Hepatocyte (in vitro differentiated cells): ENCODE measurements around the gene NCS1.

Experiments used
- CTCF ChIP-seq: fragments of 200-600 bp; sonication (generic); IDR thresholded peaks from 2 replicates; pipeline ENCODE4 v1.5.1; 2016; ENCODE audit warnings: antibody characterized with exemption, mild to moderate bottlenecking; ENCODE audit not compliant: poor library complexity
- EZH2 ChIP-seq: fragments of 200-600 bp; sonication (generic); IDR thresholded peaks from 2 replicates; pipeline ENCODE4 v1.6.1; 2016; ENCODE audit warnings: antibody characterized with exemption, mild to moderate bottlenecking, borderline replicate concordance
- EZH2phosphoT487 ChIP-seq: fragments of 200-600 bp; sonication (generic); IDR thresholded peaks from one replicate; pipeline ENCODE4 v1.6.1; 2018; ENCODE audit warnings: antibody characterized with exemption, mild to moderate bottlenecking, low read depth, moderate library complexity; ENCODE audit not compliant: unreplicated experiment, severe bottlenecking

- TF ChIP-seq CTCF, result no peak
- TF ChIP-seq EZH2, result no peak
- no peak for TF ChIP-seq EZH2phosphoT487
Measured at GRCh38 chr9:130241198-130241535, 69.0 kb downstream of the NCS1 start.
